Keratinocyte (primary cell): ENCODE results near the gene ECSCR. TPM values are rescaled to one million over a fixed set of nuclear protein-coding genes. Genes with fewer than 3 reads are reported as not detected.

Source experiments
- DNase-seq: peaks from one replicate; pipeline ENCODE4 v3.0.0-alpha.2; 2011; ENCODE audit warnings: low read depth, missing footprints, low spot score
- FAIRE-seq: peaks from 2 replicates; lab custom pipeline; 2011; peaks lifted over from hg19 to GRCh38; lab: Jason Lieb, UNC
- H2AFZ ChIP-seq: 2 replicates; pipeline ENCODE4 v1.6.0; 2012; ENCODE audit warnings: low read length, control low read depth, inconsistent platforms; ENCODE audit not compliant: control insufficient read depth
- H3K27ac ChIP-seq: 2 replicates; pipeline ENCODE4 v1.5.1; 2011; ENCODE audit warnings: low read length; ENCODE audit not compliant: control insufficient read depth, insufficient read depth
- H3K27me3 ChIP-seq: 3 replicates; pipeline ENCODE4 v1.6.0; 2011; ENCODE audit warnings: low read length; ENCODE audit not compliant: control insufficient read depth, insufficient read depth; ENCODE audit errors: extremely low read depth
- H3K36me3 ChIP-seq, 2 experiments: 2 replicates in 1 of 2; 3 replicates in 1 of 2; pipeline ENCODE4 v1.5.1; 2011; ENCODE audit warnings: low read length in 2 of 2, mild to moderate bottlenecking in 1 of 2; ENCODE audit not compliant: control insufficient read depth in 2 of 2, insufficient read depth in 2 of 2; ENCODE audit errors: extremely low read depth in 1 of 2
- H3K4me1 ChIP-seq: 3 replicates; pipeline ENCODE4 v1.5.1; 2011; ENCODE audit warnings: low read length; ENCODE audit not compliant: control insufficient read depth, insufficient read depth; ENCODE audit errors: extremely low read depth
- H3K4me2 ChIP-seq: 3 replicates; pipeline ENCODE4 v1.6.0; 2011; ENCODE audit warnings: low read depth, low read length; ENCODE audit not compliant: control insufficient read depth, insufficient read depth; ENCODE audit errors: extremely low read depth
- H3K4me3 ChIP-seq, 3 experiments: fragments of 200-600 bp in 1 of 3; sonication (generic) in 1 of 3; 2 replicates in 2 of 3; 3 replicates in 1 of 3; pipeline ENCODE4 v1.5.1; 2011 to 2016; ENCODE audit warnings: low read length in 3 of 3, mild to moderate bottlenecking in 3 of 3, control low read depth in 2 of 3, inconsistent platforms in 1 of 3, low read depth in 1 of 3, mixed read lengths in 1 of 3, mixed run types in 1 of 3, moderate library complexity in 1 of 3; ENCODE audit not compliant: control insufficient read depth in 2 of 3, insufficient read depth in 2 of 3; ENCODE audit errors: extremely low read depth in 1 of 3
- H3K79me2 ChIP-seq: 2 replicates; pipeline ENCODE4 v1.6.0; 2012; ENCODE audit warnings: low read length; ENCODE audit not compliant: control insufficient read depth, insufficient read depth
- H3K9ac ChIP-seq: 3 replicates; pipeline ENCODE4 v1.6.0; 2011; ENCODE audit warnings: low read length; ENCODE audit not compliant: control insufficient read depth, insufficient read depth; ENCODE audit errors: extremely low read depth
- H3K9me1 ChIP-seq: 3 replicates; pipeline ENCODE4 v1.6.0; 2011; ENCODE audit warnings: low read length; ENCODE audit not compliant: control insufficient read depth, insufficient read depth; ENCODE audit errors: extremely low read depth
- H3K9me3 ChIP-seq: 2 replicates; pipeline ENCODE4 v1.5.1; 2012; ENCODE audit warnings: low read depth, low read length; ENCODE audit not compliant: control insufficient read depth
- H4K20me1 ChIP-seq: 3 replicates; pipeline ENCODE4 v1.6.0; 2011; ENCODE audit warnings: low read length; ENCODE audit not compliant: control insufficient read depth, insufficient read depth; ENCODE audit errors: extremely low read depth
- CTCF ChIP-seq, 3 experiments: IDR thresholded peaks in 1 of 3; conservative IDR thresholded peaks in 1 of 3; optimal IDR thresholded peaks in 1 of 3; 2 replicates in 2 of 3; 3 replicates in 1 of 3; pipeline versions ENCODE3 to v1.5.1; 2011; ENCODE audit warnings: low read length in 3 of 3, mild to moderate bottlenecking in 3 of 3, moderate library complexity in 2 of 3, control low read depth in 1 of 3, inconsistent platforms in 1 of 3; ENCODE audit not compliant: insufficient read depth in 2 of 3; ENCODE audit errors: extremely low read depth in 1 of 3
- EZH2 ChIP-seq: IDR thresholded peaks from one replicate; pipeline ENCODE4 v1.6.1; 2012; ENCODE audit warnings: inconsistent platforms, mild to moderate bottlenecking, low read length, moderate library complexity
- dilution Hi-C: fragments of 300-500 bp; cut with MboI; formaldehyde crosslinking; loops from one replicate; pipeline ENCODE4 v1.7.0; 2020; ENCODE audit warnings: low sequenced_read_pairs; ENCODE audit not compliant: extremely low pct_ligation_motif_present
- polyA plus RNA-seq, 5 experiments: library from polyadenylated mRNA; depleted of rRNA in 3 of 5; stranded (reverse) in 3 of 5; stranded (forward) in 1 of 5; unstranded in 1 of 5; fragments of >200 nt; gene quantifications; 1 replicate in 1 of 5; 2 replicates in 3 of 5; 3 replicates in 1 of 5; pipeline versions ENCODE4 v1.2.1 to v1.2.3, GENCODE V29; 2011 to 2012; ENCODE audit warnings: missing spikeins in 2 of 5, low read depth in 1 of 5, low replicate concordance in 1 of 5

The ECSCR gene
- polyA plus RNA-seq, 1 donor (not counting 4 experiments of a cell fraction or from before 2014, with no cell fraction given) = not detected

DNA sequence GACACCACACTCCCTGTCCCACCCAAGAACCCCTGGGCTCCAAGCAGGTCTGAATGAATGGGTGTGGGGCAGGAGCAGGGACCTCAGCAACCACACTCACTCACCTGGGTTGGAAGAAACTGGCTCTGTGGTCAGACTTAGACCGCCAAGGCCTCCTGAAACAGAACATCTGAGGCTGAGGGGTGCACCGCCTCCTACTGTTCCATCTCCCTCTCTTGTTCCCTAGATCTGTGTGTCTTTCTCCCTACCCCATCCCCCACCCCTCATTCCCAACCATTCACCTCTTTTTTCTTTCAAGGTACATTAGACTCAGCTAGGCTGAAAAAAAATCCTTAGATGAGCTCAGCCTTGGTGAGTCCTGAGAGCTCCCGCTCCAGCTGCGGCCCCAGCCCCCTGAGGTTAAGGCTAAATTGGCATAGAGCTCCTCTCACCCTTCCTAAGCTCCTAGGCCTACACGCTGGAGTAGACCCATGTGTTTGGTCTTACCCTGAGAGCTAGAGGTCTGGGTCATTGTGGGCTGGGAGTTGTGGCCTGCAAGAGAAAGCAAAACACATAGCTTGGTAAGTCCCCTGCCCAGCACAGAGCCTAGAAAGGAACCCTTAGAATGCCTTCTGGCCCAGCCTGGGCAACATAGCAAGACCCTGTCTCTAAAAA is 4.8 kb downstream of the ECSCR start:
- no peaks in the 10 kb centered on the region for H3K27me3 ChIP-seq
- DNase-seq (no peak), FAIRE-seq (no peak)
- peaks cover 3% of the 10 kb centered on the region for H3K4me1 ChIP-seq
- H3K36me3 ChIP-seq = no peaks in the 10 kb centered on the region
- no peaks in the 10 kb centered on the region for H4K20me1 ChIP-seq
- no peak overlapping the region for H3K27ac ChIP-seq
- H3K4me3 ChIP-seq = no peak overlapping the region
- H3K4me2 ChIP-seq = no peak overlapping the region
- no peaks in the 10 kb centered on the region for H3K79me2 ChIP-seq
- H3K9me1 ChIP-seq = no peaks in the 10 kb centered on the region
- dilution Hi-C loops = no loop called here
- H2AFZ ChIP-seq = no peak overlapping the region
- no peaks in the 10 kb centered on the region for H3K9me3 ChIP-seq
- H3K9ac ChIP-seq = no peak overlapping the region
- TF ChIP-seq EZH2 (no peak), CTCF (optimal IDR thresholded peaks at IDR 0.05 in 1 of 3, IDR thresholded peaks at IDR 0.05 in 1 of 3, conservative IDR thresholded peaks at IDR 0.05 in 1 of 3; ENCODE audit: extremely low read depth in 1 of 3, insufficient read depth in 2 of 3, low read length in 3 of 3) (no peak)

- no peaks in the 10 kb centered on the region for H3K36me3 ChIP-seq
- no peak overlapping the region for H3K4me3 ChIP-seq
- H4K20me1 ChIP-seq = no peaks in the 10 kb centered on the region
- H3K9me1 ChIP-seq = no peaks in the 10 kb centered on the region
- no peak overlapping the region for H3K27ac ChIP-seq
- H3K79me2 ChIP-seq = no peaks in the 10 kb centered on the region
- TF ChIP-seq EZH2 (no peak), CTCF (optimal IDR thresholded peaks at IDR 0.05 in 1 of 3, IDR thresholded peaks at IDR 0.05 in 1 of 3, conservative IDR thresholded peaks at IDR 0.05 in 1 of 3; ENCODE audit: extremely low read depth in 1 of 3, insufficient read depth in 2 of 3, low read length in 3 of 3) (no peak)
- no peak for FAIRE-seq
- no peak for DNase-seq
- peaks cover 3% of the 10 kb centered on the region for H3K4me1 ChIP-seq
- H2AFZ ChIP-seq = no peak overlapping the region
- H3K9ac ChIP-seq = no peak overlapping the region
- H3K27me3 ChIP-seq = no peaks in the 10 kb centered on the region
- no peak overlapping the region for H3K4me2 ChIP-seq
- no peaks in the 10 kb centered on the region for H3K9me3 ChIP-seq
- dilution Hi-C loops = no loop called here
Measured at GRCh38 chr5:139457241-139457640, 5.3 kb downstream of the ECSCR start.
